H54 (cell line): ENCODE results near the gene PAPSS2.

ENCODE experiments used
- DNase-seq: peaks from one replicate; pipeline ENCODE4 v3.0.0; 2011; ENCODE audit warnings: low spot score, mixed read lengths; ENCODE audit not compliant: insufficient read length
- FAIRE-seq: peaks from 3 replicates; lab custom pipeline; 2011; peaks lifted over from hg19 to GRCh38; lab: Jason Lieb, UNC
- POLR2A ChIP-seq: IDR thresholded peaks from 2 replicates; pipeline ENCODE4 v1.6.1; 2011; ENCODE audit warnings: low read depth, mild to moderate bottlenecking, low read length

PAPSS2 gene

DNA sequence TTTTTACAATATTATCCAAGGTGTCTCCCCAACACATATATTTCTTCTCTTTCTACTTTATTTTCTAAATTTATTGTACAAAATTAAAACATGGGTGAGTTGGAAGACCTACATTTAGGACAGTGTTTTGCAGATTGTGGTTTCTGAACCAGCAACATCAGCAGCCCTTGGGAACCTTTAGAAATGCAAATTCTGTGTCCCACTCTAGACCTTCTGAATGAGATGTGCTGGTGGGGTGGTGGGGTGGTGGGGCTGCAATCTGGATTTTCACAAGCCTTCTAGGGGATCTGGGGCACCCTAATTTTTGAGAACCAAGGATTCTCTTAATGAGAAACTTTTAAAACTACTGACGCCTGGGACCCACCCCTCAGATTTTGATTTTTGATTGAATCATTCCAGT, 7.4 kb upstream of the PAPSS2 start:
- no peak for TF ChIP-seq POLR2A

DNA sequence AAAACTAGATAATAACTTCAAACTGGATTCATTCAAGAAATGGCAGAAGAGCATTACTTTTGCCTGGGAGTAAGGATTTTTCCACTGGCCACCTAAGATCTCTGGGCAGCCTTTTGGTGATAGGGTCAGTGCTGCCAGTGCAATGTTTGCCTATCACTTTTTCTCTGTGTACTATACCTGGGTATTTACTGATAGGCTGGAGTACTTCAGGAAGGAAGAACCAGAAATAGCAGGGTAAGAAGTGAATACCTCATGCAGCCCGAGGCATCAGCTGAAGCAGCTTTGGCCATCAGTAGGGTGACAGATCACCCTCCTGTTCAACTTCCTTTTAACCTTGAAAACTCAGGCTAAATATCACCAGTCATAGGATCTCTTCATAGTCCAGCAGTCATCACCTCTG, 5.5 kb upstream of the PAPSS2 start:
- TF ChIP-seq POLR2A, result no peak
- DNase-seq (no peak), FAIRE-seq (no peak)

More for the DNA sequence above, 7.4 kb upstream of the PAPSS2 start:
- FAIRE-seq, result no peak
- DNase-seq, result no peak

DNA sequence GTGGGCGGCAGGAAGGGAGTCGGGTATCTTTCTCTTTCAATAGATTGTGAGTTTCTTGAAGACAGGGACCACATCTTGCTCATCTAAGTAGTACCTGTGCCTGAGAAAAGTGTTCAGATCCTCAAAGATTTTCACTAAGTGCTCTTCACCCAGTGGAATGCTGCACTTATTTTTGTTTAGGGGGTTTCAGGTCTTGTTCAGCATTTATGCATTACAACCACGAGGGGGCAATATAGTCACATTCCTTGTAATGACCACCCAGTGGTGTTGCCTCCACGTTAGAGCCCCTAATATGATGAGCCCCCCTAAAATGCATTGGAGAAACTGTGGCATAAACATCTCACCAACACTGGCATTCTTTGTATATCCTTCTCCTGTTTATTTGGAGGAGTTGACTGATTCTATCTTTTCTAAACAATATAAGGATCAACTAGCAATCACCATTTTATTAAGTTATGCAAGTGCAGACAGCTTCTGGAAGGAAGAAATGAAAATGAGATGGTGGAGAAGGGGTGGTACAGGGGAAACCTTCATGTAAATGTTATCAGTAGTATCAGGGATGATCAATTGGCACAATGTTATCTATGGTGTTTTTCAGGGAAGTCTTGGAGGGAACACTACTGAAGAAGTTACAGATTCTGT, 3.1 kb upstream of the PAPSS2 start:
- peak; percentile 50 for FAIRE-seq
- no peak for TF ChIP-seq POLR2A
- no peak for DNase-seq

DNA sequence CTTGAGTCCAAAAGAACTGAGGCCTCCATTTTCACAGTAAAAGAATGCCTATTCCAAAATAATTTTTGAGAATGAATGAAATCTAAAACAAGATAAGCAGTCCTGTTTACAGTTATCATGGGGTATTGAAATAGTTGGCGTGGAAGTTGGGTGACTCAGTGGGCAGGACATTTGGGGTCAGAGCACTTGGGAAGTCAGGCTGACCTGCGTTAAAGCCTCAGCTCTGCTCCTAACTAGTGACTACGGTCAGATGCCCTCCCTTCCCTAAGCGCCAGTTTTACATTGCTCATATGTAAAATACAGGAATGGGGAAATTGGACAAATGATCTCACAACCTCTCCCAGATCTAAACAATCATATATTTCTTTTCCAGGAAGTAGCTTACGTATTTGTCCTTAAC, 2.3 kb upstream of the PAPSS2 start:
- FAIRE-seq (peak; percentile 89), DNase-seq (peak; percentile 62)
- TF ChIP-seq POLR2A, result no peak

DNA sequence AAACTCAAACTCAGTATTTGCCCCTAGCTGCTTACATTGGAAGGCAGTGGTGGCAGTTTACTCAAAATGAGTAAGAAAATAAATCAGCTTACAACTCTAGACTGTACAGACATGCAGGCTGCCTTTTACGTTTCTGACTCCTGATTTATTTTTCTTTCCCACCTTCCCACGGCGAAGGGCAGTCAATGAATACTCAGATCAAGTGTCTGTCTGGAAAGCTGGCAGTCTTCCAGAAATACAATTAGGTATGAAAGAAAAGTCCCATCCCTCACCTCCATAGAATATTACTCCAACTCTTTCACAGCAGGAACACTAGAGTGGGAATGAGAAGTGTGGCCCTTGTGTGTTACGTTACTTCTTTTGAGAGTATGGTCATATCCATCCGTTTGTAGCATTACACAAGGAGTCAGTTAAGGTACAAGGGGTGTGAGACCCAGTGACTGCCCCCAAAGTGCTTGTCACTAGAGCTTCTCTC, 1.3 kb upstream of the PAPSS2 start:
- DNase-seq (no peak), FAIRE-seq (no peak)
- no peak for TF ChIP-seq POLR2A

DNA sequence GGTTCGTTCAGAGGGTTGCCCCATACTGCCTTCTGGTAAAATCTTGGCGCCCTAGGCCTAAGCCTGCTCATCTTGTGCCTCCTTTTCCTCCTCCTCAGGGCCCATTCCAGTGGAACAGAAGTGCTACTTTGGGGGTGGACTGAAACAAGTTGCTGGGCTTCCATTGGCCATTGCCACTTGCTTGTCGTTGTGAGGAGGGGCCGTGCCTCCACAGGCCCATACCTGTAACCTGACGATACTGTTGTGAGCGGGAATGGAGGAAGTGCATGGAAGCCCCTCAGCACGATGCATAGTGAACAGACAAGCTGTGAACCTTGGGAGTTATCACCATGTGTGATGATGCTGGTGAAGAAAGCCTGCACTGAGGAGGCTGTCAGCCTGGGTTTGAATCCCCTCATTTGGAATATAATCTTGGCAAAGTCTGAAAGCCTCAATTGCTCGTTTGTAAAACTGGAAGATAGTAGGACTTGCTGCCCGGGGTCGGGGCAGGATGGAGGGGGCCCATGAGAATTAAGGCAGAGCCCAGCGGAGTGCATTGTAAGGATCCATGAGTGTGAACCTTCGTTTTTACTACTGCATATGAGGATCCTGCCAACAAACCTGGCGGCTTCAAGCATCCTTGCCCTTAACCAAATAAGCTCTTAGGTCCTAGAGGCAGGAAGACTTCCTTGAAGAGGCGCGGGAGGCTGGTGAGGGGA, 671 bp upstream of the PAPSS2 start:
- FAIRE-seq (no peak), DNase-seq (no peak)
- no peak for TF ChIP-seq POLR2A

DNA sequence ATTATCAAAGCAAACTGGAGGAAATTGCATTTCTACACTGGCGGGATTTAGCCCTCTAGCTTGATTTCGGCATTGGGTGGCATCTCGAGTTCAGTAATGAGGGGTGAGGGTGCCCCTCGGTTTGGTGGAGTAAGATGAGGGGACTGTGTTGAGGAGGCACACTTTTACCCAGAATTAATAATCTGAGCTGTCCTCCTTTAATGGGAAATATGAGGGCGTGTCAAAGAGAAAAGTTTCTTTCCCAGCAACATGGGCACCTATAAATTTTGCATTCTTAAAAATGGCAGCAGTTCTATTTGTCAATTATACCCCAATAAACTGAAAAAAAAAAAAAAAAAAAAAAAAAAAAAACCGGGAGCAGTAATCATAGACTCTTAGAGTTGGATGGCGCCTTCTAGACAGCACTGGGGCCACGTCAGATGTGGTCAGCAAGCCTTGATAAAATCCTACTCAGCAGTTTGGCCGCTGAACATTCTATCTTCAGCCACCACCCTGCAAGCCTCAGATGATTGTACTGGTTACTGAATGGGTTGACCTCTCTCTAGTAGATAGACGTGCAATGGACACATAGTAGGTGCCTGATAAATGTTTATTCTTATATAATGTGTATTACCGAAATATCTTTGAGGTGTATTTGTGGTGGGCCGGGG, 931 bp downstream of the PAPSS2 start:
- DNase-seq (no peak), FAIRE-seq (peak; percentile 70)
- no peak for TF ChIP-seq POLR2A

DNA sequence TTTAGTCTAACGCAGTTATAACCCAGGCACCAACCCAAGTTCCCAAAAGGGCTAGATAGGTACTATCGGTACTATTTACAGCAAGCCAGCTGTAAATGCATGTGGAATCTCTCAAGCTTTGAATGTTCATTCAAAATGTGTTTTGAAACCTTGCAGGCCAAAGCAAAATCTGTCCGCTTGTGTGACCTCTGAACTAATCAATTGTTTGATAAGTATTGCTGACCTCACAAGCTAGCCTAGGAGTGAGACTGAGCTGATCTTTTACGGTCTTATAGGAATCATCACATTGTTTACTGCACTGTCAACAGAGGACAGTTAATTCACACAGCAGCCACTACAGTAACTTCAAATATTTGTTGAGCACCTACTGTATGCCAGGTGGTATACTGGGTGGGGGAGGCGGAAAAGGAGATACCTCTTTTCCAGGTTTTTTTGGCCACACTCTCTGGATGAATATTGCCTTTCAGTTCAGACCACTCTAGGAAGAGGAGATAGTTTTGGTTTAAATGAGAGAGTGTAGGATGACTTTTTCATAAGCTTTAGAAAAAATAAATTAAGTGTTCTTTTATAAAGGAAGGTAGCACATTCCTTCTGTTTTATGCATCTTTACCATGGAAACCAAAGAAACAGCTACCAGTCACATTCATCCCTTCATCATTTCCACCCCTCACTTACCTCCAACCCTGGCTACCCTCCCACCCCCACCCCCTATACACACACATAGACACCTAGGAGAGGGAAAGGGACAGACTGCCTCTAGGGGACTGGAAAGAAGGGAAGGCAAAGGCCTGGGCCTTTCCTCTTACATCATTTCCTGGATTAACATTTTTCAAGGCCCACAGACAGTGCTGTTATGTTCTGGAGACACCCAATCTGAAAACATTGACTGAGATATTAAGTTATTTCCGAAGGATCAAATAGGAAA, 2.4 kb downstream of the PAPSS2 start:
- DNase-seq (no peak), FAIRE-seq (no peak)
- no peak for TF ChIP-seq POLR2A

DNA sequence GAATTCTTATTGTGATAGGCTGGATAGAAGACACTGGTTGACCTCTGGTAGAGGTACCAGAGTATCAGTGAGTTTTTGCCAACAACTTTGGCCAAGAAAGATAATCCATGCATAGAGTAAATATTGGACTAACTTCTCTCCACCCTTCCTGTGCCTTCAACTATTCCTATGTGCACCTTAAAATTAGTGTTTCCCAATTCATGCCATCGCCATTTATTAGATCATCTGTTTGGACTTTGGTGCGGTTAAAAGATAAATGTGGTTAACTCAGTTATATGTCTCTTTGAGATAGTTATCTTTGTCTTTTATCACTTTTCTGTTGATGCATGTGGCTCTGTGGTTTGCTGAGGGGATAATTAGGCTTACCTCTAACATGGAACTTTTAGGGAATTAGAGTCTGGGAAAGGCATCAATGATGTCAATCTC, 4.6 kb downstream of the PAPSS2 start:
- TF ChIP-seq POLR2A, result no peak
- FAIRE-seq (no peak), DNase-seq (no peak)

DNA sequence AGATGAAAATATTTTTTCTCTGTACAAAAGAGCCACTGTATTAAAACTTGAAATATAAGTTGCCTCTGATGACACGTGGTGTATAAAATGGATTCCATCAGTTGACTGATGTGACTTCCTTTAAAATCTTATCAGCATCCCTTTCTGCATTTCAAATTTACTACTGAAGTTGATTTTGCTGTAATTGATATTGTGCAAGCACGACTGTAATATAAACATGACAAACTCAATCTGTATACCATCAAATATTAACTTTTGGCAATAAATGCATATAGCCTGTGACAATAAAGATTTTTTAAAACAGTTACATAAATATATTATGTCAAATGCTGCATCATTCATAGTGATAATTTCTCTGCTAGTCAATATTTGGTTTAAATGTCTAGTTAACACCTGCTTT, 7.8 kb downstream of the PAPSS2 start:
- no peak for DNase-seq
- no peak for TF ChIP-seq POLR2A
- no peak for FAIRE-seq

DNA sequence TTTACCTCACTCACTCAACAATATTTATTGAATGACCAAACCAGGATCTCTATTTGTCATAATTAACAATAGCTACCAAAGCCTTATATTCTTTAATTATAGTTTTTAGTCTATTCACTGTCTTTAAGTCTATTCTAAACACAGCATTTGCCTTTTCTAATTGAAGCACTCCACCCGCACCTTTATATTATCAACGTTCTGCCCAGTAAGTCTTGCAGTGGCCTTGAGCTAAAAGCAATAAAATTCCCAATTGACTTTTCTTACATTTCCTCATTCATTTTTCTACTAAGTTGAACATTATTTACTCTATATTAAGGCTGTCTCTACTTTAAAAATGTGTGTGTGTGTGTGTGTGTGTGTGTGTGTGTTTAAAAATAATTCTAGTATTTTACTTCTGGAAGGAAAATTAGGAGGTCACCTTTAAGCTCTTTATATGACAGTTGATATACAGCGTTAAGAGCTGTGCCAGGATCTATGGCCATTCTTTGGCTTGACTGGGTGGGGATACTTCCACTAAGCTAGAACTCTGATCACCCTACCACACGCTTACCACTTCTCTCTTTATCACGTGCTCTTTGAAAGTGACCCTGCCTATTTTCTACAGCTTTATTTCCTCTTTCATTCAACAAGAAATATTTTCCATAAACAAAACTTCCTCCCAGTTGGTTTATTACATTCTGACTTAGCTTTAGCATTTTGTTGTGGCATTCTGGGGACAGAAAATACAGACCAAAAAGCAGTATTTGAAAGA, 8.8 kb downstream of the PAPSS2 start:
- DNase-seq, result no peak
- no peak for TF ChIP-seq POLR2A
- FAIRE-seq, result no peak

DNA sequence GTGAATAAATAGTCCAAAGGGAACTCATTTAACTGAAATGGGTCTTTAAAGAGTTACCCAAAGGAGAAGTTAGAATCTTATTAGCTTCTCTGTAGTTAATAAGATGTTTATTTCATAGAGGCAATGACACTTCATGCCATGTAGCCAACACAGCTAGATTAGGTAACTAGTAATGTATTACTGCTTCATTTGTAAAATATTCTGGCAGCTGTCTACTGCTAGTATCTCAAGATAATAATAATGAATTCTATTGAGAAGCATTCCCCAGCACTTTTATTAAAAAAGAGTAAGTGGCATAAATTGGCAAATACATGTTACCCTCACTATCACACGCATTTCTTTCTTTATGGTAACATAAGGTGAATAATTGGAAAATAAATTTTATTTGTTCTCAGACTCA, 10.1 kb downstream of the PAPSS2 start:
- DNase-seq, result no peak
- TF ChIP-seq POLR2A, result no peak
- FAIRE-seq, result no peak

DNA sequence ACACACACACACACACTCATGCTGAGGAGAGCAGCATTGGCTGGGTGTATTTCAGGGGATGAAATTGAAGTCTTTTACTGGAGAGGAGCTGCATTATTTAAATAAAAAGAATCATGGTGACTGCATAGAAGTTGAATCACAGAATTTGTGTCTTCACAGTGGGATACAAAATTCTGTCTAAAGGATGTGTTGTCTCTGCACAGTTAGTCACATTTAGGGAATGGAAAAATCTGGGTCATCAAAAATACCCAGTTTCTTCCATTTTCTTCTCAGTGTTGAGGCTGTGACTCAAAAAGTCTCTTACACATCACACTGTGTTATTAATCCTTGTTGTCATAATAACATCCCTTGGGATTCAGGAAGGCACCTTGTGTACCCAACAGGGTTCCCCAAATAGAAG, 10.9 kb downstream of the PAPSS2 start:
- TF ChIP-seq POLR2A, result no peak
- FAIRE-seq (peak; percentile 91), DNase-seq (no peak)
